HEK293 (cell line): ENCODE measurements around the gene CORO6.

Source experiments
- CTCF ChIP-seq: fragments of 450-650 bp; formaldehyde crosslinking; IDR thresholded peaks from 2 replicates; pipeline ENCODE4 v1.5.1; 2016; ENCODE audit warnings: missing biosample characterization, missing genetic modification characterization
- SP3 ChIP-seq: fragments of 450-650 bp; formaldehyde crosslinking; IDR thresholded peaks from 2 replicates; pipeline ENCODE4 v1.5.1; 2016; ENCODE audit warnings: missing biosample characterization, missing genetic modification characterization
- ZNF274 ChIP-seq, 2 experiments: fragments of 200-500 bp in 1 of 2; fragments of 450-650 bp in 1 of 2; sonication (Bioruptor generic) in 1 of 2; formaldehyde crosslinking in 1 of 2; IDR thresholded peaks; 2 replicates each; pipeline versions ENCODE4 v1.5.1 to v1.6.1; 2014 to 2016; ENCODE audit warnings: borderline replicate concordance in 1 of 2, inconsistent platforms in 1 of 2, low read length in 1 of 2, missing biosample characterization in 1 of 2, missing genetic modification characterization in 1 of 2
- ZNF404 ChIP-seq: fragments of 450-650 bp; formaldehyde crosslinking; IDR thresholded peaks from 2 replicates; pipeline ENCODE4 v1.5.1; 2017; ENCODE audit warnings: missing biosample characterization, missing genetic modification characterization
- ZNF518A ChIP-seq: fragments of 450-650 bp; formaldehyde crosslinking; conservative IDR thresholded peaks from 2 replicates; pipeline ENCODE4 v1.5.1; 2016; ENCODE audit warnings: low read depth, missing biosample characterization, missing genetic modification characterization
- ZNF626 ChIP-seq: fragments of 450-650 bp; sonication (Bioruptor Pico); formaldehyde crosslinking; IDR thresholded peaks from 2 replicates; pipeline ENCODE4 v1.5.1; 2018; ENCODE audit warnings: missing biosample characterization, missing genetic modification characterization, inconsistent platforms
- ZNF670 ChIP-seq: fragments of 450-650 bp; formaldehyde crosslinking; IDR thresholded peaks from 2 replicates; pipeline ENCODE4 v1.5.1; 2016; ENCODE audit warnings: missing biosample characterization, missing genetic modification characterization, low read depth

GRCh38 chr17:29615492-29616299 is 7.0 kb downstream of the CORO6 start:
- TF ChIP-seq CTCF (no peak), ZNF626 (no peak), ZNF404 (tag by site-specific recombination) (no peak), ZNF274 (IDR thresholded peaks at IDR 0.05; ENCODE audit: low read length) (no peak), ZNF274 (tag by site-specific recombination; IDR thresholded peaks at IDR 0.05; ENCODE audit: borderline replicate concordance) (no peak), SP3 (no peak), ZNF518A (tag by site-specific recombination) (no peak), ZNF670 (tag by site-specific recombination) (no peak)
